Astrocyte of the spinal cord (primary cell): Measurements from ENCODE around the gene CDH24.

Experiments used
- DNase-seq: peaks from one replicate; pipeline ENCODE4 v3.0.0; 2011; ENCODE audit warnings: low read depth, low spot score
- H3K4me3 ChIP-seq: 2 replicates; pipeline ENCODE4 v1.5.1; 2011; ENCODE audit warnings: low read depth, mild to moderate bottlenecking, low read length, moderate library complexity
- CTCF ChIP-seq: IDR thresholded peaks from 2 replicates; pipeline ENCODE4 v1.5.1; 2012; ENCODE audit warnings: low read depth, mild to moderate bottlenecking, low read length, inconsistent platforms
- in situ Hi-C: cut with HindIII; loops from 2 replicates; pipeline ENCODE4 v1.10.0; 2017; ENCODE audit warnings: low sequenced_read_pairs

The CDH24 gene

GRCh38 chr14:23028799-23029198 is 28.5 kb downstream of the CDH24 start:
- in situ Hi-C loops, result no loop called here
- DNase-seq, result no peak
- no peak overlapping the region for H3K4me3 ChIP-seq
- no peak for TF ChIP-seq CTCF

GRCh38 chr14:23025151-23025814 is 32.0 kb downstream of the CDH24 start:
- no peak overlapping the region for H3K4me3 ChIP-seq
- no peak for DNase-seq
- TF ChIP-seq CTCF, result no peak
- in situ Hi-C loops, result no loop called here

- H3K4me3 ChIP-seq, result no peak overlapping the region
- in situ Hi-C loops, result no loop called here
- DNase-seq, result no peak
- TF ChIP-seq CTCF, result no peak
Measured at GRCh38 chr14:23024612-23025075, 32.7 kb downstream of the CDH24 start.

GRCh38 chr14:23023795-23024152 is 33.5 kb downstream of the CDH24 start:
- in situ Hi-C loops, result no loop called here
- TF ChIP-seq CTCF, result no peak
- no peak overlapping the region for H3K4me3 ChIP-seq
- no peak for DNase-seq

GRCh38 chr14:23023022-23023794 is 34.1 kb downstream of the CDH24 start:
- in situ Hi-C loops, result no loop called here
- no peak for TF ChIP-seq CTCF

GRCh38 chr14:23021889-23022442 is 35.4 kb downstream of the CDH24 start:
- no peak overlapping the region for H3K4me3 ChIP-seq
- in situ Hi-C loops, result no loop called here
- DNase-seq, result no peak
- no peak for TF ChIP-seq CTCF

More at GRCh38 chr14:23023022-23023794, 34.1 kb downstream of the CDH24 start:
- no peak overlapping the region for H3K4me3 ChIP-seq
- no peak for DNase-seq
